Vagina (tissue), 2 donors: ENCODE data around the gene PNLIPRP1. TPM values are rescaled to one million over a fixed set of nuclear protein-coding genes. Genes with fewer than 3 reads are reported as not detected.

Source experiments
- DNase-seq, 2 donors: peaks; one replicate each; pipeline ENCODE4 v3.0.0-alpha.2; 2017; ENCODE audit errors: extremely low spot score in 2 of 2
- H3K27ac ChIP-seq: fragments of 200-600 bp; sonication (generic); one replicate; pipeline ENCODE4 v1.5.1; 2019
- H3K27me3 ChIP-seq: fragments of 200-600 bp; sonication (generic); one replicate; pipeline ENCODE4 v1.5.1; 2019
- H3K36me3 ChIP-seq, 2 donors: fragments of 200-600 bp; sonication (generic); one replicate each; pipeline ENCODE4 v1.5.1; 2017 to 2019
- H3K4me1 ChIP-seq: fragments of 200-600 bp; sonication (generic); one replicate; pipeline ENCODE4 v1.5.1; 2019
- H3K4me3 ChIP-seq, 2 donors: fragments of 200-600 bp; sonication (generic); 1 replicate in 1 of 2; 2 replicates in 1 of 2; pipeline ENCODE4 v1.5.1; 2016 to 2019
- H3K9me3 ChIP-seq: fragments of 200-600 bp; sonication (generic); one replicate; pipeline ENCODE4 v1.5.1; 2019
- POLR2A ChIP-seq, 2 donors: fragments of 450-650 bp; IDR thresholded peaks; one replicate each; pipeline ENCODE4 v1.6.1; 2017; ENCODE audit warnings: antibody characterized with exemption in 2 of 2, mild to moderate bottlenecking in 2 of 2, moderate library complexity in 2 of 2
- POLR2AphosphoS5 ChIP-seq, 2 donors: sonication (generic); formaldehyde crosslinking; IDR thresholded peaks; one replicate each; pipeline ENCODE4 v1.9.0; 2017; ENCODE audit warnings: antibody characterized with exemption in 2 of 2, mild to moderate bottlenecking in 2 of 2, low read depth in 1 of 2; ENCODE audit not compliant: insufficient read depth in 1 of 2
- intact Hi-C: fragments of 100-400 bp; cut with DNase I; formaldehyde crosslinking; loops from one replicate; pipeline ENCODE4 v1.15.1; 2023
- total RNA-seq: library from RNA; depleted of rRNA; stranded (reverse); fragments of >200 nt; gene quantifications from one replicate; pipeline ENCODE4 v1.2.3, GENCODE V29; 2016
- TF ChIP-seq, protein P1 (sequence below), 3 experiments: fragments of 450-650 bp in 2 of 3; fragments of 200-600 bp in 1 of 3; sonication (generic) in 1 of 3; IDR thresholded peaks; one replicate each; pipeline ENCODE4 v1.5.1; 2017 to 2019; ENCODE audit warnings: antibody characterized with exemption in 3 of 3, mild to moderate bottlenecking in 2 of 3, moderate library complexity in 2 of 3

Gene PNLIPRP1
- total RNA-seq, 1 donor from 2014 or later, result not detected

DNA sequence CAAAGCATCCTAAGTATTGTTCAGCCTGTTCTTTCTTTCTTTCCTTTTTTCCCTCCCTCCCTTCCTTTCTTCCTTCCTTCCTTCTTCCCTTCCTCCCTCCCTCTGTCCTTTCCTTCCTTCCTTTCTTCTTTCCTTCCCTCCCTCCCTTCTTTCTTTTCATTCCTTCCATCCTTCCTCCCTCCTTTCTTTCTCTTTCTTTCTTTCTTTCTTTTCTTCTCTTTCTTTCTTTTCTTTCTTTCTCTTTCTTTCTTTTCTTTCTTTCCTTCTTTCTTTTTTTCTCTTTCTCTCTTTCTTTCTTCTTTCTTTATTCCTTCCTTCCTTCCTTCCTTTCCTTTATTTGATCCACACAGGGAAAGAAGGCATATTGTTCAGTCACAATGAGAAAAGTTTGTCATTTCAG, 23.8 kb upstream of the PNLIPRP1 start:
- intact Hi-C loops, result no loop called here
- Histone ChIP-seq H3K4me3 (no peak overlapping the region), H3K36me3 (no peaks in the 10 kb centered on the region), H3K27ac (no peak overlapping the region), H3K27me3 (no peaks in the 10 kb centered on the region), H3K9me3 (no peaks in the 10 kb centered on the region), H3K4me1 (no peaks in the 10 kb centered on the region)
- DNase-seq, result no peak
- TF ChIP-seq, protein P1, sequence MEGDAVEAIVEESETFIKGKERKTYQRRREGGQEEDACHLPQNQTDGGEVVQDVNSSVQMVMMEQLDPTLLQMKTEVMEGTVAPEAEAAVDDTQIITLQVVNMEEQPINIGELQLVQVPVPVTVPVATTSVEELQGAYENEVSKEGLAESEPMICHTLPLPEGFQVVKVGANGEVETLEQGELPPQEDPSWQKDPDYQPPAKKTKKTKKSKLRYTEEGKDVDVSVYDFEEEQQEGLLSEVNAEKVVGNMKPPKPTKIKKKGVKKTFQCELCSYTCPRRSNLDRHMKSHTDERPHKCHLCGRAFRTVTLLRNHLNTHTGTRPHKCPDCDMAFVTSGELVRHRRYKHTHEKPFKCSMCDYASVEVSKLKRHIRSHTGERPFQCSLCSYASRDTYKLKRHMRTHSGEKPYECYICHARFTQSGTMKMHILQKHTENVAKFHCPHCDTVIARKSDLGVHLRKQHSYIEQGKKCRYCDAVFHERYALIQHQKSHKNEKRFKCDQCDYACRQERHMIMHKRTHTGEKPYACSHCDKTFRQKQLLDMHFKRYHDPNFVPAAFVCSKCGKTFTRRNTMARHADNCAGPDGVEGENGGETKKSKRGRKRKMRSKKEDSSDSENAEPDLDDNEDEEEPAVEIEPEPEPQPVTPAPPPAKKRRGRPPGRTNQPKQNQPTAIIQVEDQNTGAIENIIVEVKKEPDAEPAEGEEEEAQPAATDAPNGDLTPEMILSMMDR (IDR thresholded peaks at IDR 0.05), result no peak
- TF ChIP-seq POLR2A (IDR thresholded peaks at IDR 0.05) (no peak), POLR2AphosphoS5 (IDR thresholded peaks at IDR 0.05; ENCODE audit: insufficient read depth in 1 of 2, low read depth in 1 of 2) (no peak)

DNA sequence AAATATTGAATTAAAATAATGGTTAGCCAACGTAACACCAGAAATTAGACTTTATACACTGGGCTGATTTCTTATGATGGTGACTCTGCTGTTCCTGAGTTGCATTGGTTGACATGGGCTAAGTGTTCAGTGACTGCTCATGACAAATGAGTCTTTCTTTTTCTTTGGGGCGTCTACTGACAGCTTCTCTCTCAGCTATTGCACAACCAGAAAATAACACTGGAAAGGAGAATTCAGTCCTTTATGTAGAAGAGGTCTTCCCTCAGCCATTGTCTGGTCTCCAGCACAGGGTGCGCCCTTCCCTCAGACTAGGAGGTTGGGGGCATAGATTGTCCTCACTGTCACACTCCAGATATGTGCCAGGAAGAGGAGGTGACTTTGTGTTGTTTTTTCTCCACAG, 23.4 kb upstream of the PNLIPRP1 start:
- Histone ChIP-seq H3K27ac (no peak overlapping the region), H3K9me3 (no peaks in the 10 kb centered on the region), H3K36me3 (no peaks in the 10 kb centered on the region), H3K4me1 (no peaks in the 10 kb centered on the region), H3K27me3 (no peaks in the 10 kb centered on the region), H3K4me3 (no peak overlapping the region)
- DNase-seq, result no peak
- TF ChIP-seq POLR2AphosphoS5 (IDR thresholded peaks at IDR 0.05; ENCODE audit: insufficient read depth in 1 of 2, low read depth in 1 of 2) (no peak), POLR2A (IDR thresholded peaks at IDR 0.05) (no peak)
- TF ChIP-seq, protein P1 (IDR thresholded peaks at IDR 0.05), result no peak
- intact Hi-C loops, result no loop called here

DNA sequence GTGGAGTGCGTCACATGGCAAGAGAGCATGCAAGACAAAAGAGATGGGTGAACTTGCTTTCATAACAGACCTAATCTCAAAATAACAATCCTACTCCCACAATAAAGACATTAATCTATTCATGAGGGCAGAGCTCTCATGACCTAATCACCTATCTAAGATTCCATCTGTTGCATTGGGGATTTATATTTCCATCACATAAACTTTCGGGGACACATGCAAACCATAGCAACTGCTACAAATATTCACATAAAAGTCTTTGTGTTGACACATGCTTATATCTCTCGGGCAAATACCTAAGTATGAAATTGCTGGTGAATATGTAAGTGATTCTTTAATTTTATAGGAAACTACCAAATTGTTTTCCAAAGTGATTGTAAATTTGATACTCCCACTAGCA, 16.0 kb upstream of the PNLIPRP1 start:
- TF ChIP-seq, protein P1 (IDR thresholded peaks at IDR 0.05), result no peak
- no peak for TF ChIP-seq POLR2A (IDR thresholded peaks at IDR 0.05)
- TF ChIP-seq POLR2AphosphoS5 (IDR thresholded peaks at IDR 0.05; ENCODE audit: insufficient read depth in 1 of 2, low read depth in 1 of 2), result no peak
- H3K9me3 ChIP-seq, result no peaks in the 10 kb centered on the region
- H3K27ac ChIP-seq, result no peak overlapping the region
- H3K4me3 ChIP-seq, result no peak overlapping the region
- H3K4me1 ChIP-seq, result no peaks in the 10 kb centered on the region
- H3K27me3 ChIP-seq, result no peaks in the 10 kb centered on the region
- no peaks in the 10 kb centered on the region for H3K36me3 ChIP-seq
- no peak for DNase-seq
- intact Hi-C loops, result no loop called here

DNA sequence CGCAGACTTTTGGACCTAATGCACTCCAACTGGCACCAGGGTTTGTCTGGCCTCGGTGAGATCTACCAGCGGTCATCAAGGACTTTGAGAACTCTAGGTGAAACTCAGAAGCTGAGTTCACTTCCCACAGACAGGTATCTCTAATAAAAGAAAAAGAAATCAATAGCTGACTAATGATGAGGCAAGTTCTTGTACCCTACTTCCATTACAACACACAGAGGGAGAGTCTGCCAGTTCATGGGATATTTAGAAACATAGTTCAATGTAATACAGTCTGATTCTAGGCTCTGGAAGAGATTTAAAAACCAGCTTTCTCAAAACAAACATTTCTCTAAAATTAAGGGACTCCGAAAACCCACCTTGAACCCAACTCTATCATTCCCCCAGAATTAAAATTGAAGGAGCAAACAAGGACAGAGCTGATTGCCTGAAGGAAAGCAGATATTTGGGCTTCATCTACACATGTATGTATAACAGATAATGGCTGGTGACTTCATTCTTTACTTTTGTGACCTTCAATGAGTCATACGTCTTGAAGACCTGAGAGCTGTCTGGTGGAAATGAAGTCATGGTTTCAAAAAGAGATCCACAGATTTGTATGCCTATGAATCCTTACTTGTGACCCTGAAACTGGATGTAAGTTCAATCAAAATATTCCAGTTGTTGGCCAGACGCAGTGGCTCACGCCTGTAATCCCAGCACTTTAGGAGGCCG, 2.7 kb upstream of the PNLIPRP1 start:
- intact Hi-C loops, result no loop called here

DNA sequence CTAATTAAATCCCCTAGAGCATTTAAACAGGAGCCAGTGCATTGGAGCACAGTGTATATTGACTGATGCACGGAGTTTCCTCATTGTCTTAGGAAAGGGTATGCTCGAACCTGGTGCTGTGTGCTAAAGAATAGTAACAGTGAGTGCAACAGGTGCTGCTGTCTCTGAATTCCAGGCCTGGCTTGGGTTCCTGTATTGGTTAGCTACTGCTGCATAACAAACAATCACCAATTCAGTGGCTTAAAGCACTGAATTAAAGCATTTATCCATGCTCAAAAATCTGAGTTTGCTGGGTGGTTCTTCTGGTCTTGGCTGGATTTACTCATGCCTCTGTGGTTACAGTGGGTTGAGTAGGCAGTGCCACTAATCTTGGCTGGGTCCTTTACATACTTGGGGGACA, 1.8 kb upstream of the PNLIPRP1 start:
- TF ChIP-seq POLR2A (IDR thresholded peaks at IDR 0.05), result no peak
- TF ChIP-seq POLR2AphosphoS5 (IDR thresholded peaks at IDR 0.05; ENCODE audit: insufficient read depth in 1 of 2, low read depth in 1 of 2), result no peak
- TF ChIP-seq, protein P1 (IDR thresholded peaks at IDR 0.05), result no peak
- no peak for DNase-seq
- no peaks in the 10 kb centered on the region for H3K36me3 ChIP-seq
- H3K4me3 ChIP-seq, result no peak overlapping the region
- no peaks in the 10 kb centered on the region for H3K9me3 ChIP-seq
- no peaks in the 10 kb centered on the region for H3K4me1 ChIP-seq
- H3K27me3 ChIP-seq, result no peaks in the 10 kb centered on the region
- intact Hi-C loops, result no loop called here
- no peak overlapping the region for H3K27ac ChIP-seq

More for the DNA sequence above, 2.7 kb upstream of the PNLIPRP1 start:
- TF ChIP-seq POLR2A (IDR thresholded peaks at IDR 0.05), result no peak
- no peak for TF ChIP-seq POLR2AphosphoS5 (IDR thresholded peaks at IDR 0.05; ENCODE audit: insufficient read depth in 1 of 2, low read depth in 1 of 2)
- TF ChIP-seq, protein P1 (IDR thresholded peaks at IDR 0.05), result no peak
- DNase-seq, result no peak
- H3K27ac ChIP-seq, result no peak overlapping the region
- H3K4me1 ChIP-seq, result no peaks in the 10 kb centered on the region
- no peaks in the 10 kb centered on the region for H3K36me3 ChIP-seq
- no peaks in the 10 kb centered on the region for H3K27me3 ChIP-seq
- no peak overlapping the region for H3K4me3 ChIP-seq
- no peaks in the 10 kb centered on the region for H3K9me3 ChIP-seq
